Activated CD4-positive, alpha-beta T cell treated with anti-CD3 and anti-CD28 coated beads, Interleukin-2, amount 50 U/mL, for 1 hour (primary cell): Measurements from ENCODE around the gene PCDHA1.

ENCODE experiments used
- DNase-seq: peaks from one replicate; pipeline ENCODE4 v3.0.0-alpha.2; 2020

The PCDHA1 gene

GRCh38 chr5:141051521-141051866 is 265.6 kb downstream of the PCDHA1 start:
- DNase-seq = no peak
